ENCODE results near the gene NR0B2.

Gene NR0B2

GRCh38 chr1:26932531-26932930 lies 18.8 kb upstream of the NR0B2 start:
- DNase-seq, result peak in 1 of 2 donors; percentile 9

DNA sequence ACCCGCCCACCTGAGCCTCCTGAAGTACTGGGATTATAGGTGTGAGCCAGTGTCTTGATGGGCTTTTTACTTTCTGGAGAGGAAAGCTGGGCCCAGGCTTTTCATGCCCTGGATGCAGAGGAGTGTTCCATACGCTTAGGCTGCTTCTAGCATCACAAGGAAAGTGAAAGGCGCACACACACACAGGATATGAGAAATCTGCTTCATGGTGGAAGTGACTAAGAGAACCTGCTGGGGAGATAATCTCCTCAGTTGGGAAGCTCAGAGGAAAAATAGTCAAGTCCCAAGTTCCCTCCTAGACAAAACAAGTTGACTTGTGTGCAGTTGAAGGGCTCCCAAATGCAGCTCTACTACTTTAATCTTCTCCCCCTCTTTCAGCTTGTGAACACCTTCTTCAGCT lies 9.9 kb upstream of the NR0B2 start:
- no peak for DNase-seq

DNA sequence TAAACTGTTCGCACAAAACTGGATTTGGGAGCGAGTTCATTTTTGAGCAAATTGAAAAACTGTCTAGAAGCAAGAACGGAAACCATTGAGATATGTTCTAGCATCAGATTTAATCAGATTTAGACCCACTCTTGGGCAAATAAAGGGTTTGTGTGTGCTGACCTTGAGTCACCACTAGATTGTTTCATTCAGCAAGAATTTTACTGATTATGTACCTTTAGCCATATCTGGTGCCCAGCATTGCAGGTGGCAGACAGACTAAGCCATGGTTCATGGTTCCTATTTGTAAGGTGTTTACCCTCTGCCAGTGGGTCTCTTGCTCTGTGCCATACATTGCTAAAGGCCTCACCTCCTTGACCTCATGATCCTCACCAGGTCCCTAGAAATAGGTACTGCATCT lies 9.1 kb upstream of the NR0B2 start:
- no peak for DNase-seq

- no peak for DNase-seq
Measured at GRCh38 chr1:26922431-26922729, 8.6 kb upstream of the NR0B2 start.

GRCh38 chr1:26921540-26922430 lies 8.0 kb upstream of the NR0B2 start, which contains the start of gene NUDC:
NUDC (plus strand) TSS chr1:26921743; CDS start chr1:26921849, 106 bp downstream.
- DNase-seq, result peak; percentile 95 to 96

- no peak for DNase-seq
Measured at GRCh38 chr1:26921126-26921539, 7.4 kb upstream of the NR0B2 start.

GRCh38 chr1:26915204-26915842 lies 1.5 kb upstream of the NR0B2 start:
- no peak for DNase-seq

- no peak for DNase-seq
Measured at GRCh38 chr1:26913389-26913753, 404 bp downstream of the NR0B2 start.

GRCh38 chr1:26912147-26912490 lies 1.7 kb downstream of the NR0B2 start:
- DNase-seq, result no peak

GRCh38 chr1:26911399-26912146 lies 2.2 kb downstream of the NR0B2 start:
- no peak for DNase-seq

DNA sequence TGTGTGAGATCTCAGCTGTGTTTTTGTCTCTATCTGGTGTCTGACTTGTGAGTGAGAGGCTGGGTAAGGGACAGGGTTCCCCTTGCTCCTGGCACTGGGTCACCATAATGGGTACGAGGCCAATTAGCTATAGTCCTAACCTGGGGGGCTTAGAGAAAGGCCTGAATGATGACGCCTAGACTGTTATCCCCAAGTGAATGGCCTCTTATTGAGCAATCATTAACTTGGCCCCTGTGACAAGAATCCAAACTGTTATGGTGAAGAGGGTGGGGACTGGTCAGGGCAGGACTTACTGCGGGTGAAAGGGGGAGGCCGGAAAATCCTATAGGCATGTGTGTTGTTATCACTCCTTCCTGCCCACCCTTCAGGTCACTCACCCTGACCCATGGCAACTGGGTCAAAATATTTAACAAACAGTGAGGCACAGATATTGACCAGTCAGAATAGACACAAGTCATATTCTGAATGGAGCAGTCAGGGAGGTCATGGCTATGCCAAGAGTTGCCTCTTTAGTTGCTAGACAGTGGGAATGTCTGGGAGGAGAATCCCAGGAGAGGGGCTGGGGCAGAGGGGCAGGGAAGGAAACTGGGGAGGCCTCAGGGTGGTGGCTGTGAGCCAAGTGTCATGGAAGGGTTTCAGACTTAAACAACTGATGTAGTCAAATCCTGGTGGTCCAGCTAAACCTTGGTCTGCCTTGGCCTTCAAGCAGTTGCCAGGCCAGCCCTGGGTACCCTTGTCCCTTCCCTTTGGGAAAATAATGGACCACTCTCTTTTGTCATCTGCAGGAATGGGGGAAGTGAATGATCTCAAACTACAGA lies 3.2 kb downstream of the NR0B2 start:
- no peak for DNase-seq

DNA sequence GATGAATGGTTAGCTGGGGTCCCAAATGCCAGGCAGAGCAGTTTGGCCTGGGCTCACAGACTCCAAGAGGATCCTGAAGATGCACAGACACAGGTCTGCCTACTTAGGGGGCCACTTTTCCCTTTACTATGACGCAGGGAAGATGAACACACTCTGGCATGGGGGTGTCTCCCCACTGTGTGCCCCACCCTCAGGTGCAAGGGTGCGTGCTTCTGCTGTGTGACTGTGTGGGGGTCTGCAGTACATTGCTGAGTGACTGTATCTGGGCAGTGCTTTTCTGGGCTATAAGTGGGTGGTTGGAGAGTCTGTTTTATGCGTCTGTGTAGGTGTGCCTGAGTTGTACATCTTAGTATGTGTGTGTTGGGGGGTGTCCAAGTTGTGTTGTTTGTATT lies 3.8 kb downstream of the NR0B2 start:
- no peak for DNase-seq

GRCh38 chr1:26907071-26907917 lies 6.5 kb downstream of the NR0B2 start:
- no peak for DNase-seq

DNA sequence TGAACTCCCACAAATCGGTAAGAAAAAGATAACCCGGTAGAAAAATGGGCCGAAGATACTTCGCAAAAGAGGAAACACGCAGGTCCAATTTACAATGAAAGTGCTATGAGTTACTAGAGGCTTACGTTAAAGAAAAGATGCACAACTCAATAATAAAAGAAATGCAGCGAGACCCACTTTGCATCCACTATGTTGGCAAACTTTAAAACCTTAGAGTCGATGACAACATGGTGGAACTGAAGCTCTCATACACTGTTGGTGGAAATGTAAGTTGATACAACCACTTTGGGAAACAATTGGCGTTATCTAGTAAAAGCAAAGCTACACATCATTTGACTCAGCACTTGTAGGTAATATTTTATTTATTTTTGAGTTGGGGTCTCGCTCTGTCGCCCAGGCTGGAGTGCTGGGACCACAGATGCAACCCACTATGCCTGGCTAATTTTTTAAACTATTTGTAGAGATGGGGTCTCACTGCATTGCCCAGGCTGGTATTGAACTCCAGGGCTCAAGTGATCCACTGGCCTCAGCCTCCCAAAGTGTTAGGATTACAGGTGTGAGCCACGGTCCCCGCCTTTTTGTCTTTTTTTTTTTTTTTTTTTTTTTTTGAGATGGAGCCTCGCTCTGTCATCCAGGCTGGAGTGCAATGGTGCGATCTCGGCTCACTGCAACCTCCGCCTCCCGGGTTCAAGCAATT lies 12.8 kb downstream of the NR0B2 start:
- no peak for DNase-seq

GRCh38 chr1:26900001-26900814 lies 13.6 kb downstream of the NR0B2 start, which contains the start of gene GPATCH3:
GPATCH3 (minus strand) TSS chr1:26900467; CDS start chr1:26900442, 25 bp downstream.
- peak; percentile 88 to 92 for DNase-seq

GRCh38 chr1:26897351-26897750 lies 16.4 kb downstream of the NR0B2 start:
- no peak for DNase-seq

DNA sequence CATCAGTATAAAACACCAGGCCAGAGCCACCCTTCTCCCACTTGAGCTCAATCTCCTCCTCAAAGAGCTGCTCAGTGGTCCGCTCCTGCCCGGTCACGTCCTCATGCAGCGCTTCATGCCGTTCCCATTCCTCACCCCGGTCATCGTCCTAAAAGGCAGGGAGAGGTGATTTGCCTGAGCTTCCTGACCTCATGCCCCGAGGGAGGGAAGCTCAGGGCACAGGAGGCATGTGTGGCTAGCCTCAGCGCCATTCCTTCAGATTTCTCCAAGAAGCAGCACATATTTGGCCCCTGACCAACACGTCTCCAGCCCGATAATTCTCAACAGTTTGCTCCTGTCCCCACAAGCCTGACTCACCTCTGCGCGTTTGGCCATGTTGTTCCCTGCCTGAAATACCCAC lies 19.5 kb downstream of the NR0B2 start:
- DNase-seq, result no peak

- DNase-seq, result no peak
Measured at GRCh38 chr1:26890467-26890796, 23.3 kb downstream of the NR0B2 start.

DNA sequence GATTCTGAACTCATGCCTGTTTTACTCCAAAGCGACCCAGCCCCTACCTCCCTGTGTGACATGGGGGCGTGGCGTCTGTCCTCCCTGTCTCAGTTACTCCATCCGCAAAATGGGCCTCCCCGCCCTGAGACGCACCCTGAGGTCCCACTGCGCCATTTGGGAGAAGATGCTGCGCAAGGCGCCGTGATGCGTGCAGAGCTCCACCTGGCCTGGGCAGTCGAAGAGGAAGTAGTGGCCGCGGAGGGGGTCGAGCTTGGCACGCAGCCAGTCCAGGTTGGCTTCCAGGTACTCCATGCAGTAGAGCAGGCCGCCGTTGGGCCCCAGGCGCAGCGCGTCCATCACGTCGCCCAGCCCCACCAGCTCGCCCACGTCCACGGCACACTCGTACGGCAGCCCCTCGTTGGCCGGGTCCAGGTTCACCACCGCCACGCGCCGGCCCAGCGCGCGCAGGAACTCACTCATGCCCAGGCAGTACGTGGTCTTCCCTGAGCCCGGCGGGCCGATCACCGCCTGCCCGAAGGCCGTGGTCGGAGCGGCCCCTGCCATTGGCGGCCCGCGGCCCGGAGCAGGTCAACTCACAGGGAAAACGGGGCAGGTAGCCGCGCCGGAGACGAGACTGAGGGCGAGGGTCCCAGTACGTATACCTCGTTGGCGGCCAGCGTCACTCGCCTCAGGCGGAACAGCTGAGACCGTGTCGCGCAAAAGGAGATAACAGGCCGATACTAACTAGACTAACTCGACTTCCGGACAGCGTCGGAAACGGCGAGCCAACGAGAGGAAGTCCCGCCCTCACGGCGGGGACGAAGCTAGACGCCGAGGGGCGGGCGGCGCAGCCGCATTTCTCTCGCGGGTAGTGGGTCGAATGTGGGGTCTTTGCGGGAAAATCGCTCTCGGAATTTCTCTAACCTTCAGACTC lies 24.0 kb downstream of the NR0B2 start, which contains the start of gene GPN2:
TSS of gene GPN2 (minus strand) at position 733 of the 916 bp plus-strand sequence. CDS start at position 546, 187 bp downstream.
- DNase-seq, result peak; percentile 76 to 81

All from CD4-positive, alpha-beta T cell treated with Interferon alpha-2 for 1 hour (primary cell).